Measurements from ENCODE around the gene ALX3. TPM values are rescaled to one million over a fixed set of nuclear protein-coding genes. Genes with fewer than 3 reads are reported as not detected.
"Not testable (repeated sequence)": the region's sequence is repeated elsewhere in the genome, so short reads cannot be mapped to it uniquely, and the experiment has no call there.

The ALX3 gene
- total and polyA plus RNA-seq, 2 of the 4 experiments (the other 2 are of a cell fraction), result not detected

DNA sequence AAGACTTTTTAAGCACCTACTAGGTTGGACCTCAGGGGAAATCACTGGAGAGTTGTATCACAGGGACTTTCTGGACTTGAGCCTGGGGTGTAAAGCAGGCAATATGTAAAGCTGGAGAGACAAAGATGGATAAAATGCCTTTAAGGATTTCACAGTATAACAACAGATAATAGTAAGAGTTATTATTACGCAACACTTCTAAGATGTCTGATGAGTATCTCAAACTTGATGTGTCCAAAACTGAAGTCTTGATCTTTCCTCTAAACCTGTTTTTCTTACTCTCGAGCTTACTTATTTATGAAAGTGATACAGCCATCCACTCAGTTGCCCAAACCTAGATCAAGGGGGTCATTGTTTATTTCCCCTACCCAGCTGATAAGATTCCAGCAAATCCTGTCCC lies 38.1 kb downstream of the ALX3 start:
- Histone ChIP-seq H2BK120ac (ENCODE audit: low read depth, low read length) (no peak overlapping the region), H3K4me2 (ENCODE audit: low read depth, low read length) (no peak overlapping the region), H3K9me1 (ENCODE audit: insufficient read depth, low read length) (peaks cover 4% of the 10 kb centered on the region; the same call in 1 of the 2 replicates), H3K27ac (ENCODE audit: insufficient read depth, low read length) (no peak overlapping the region), H3K14ac (replicated peaks; ENCODE audit: low read depth, low read length) (no peak overlapping the region), H3K23ac (ENCODE audit: low read depth, low read length) (no peak overlapping the region), H3K27me3 (ENCODE audit: control insufficient read depth, insufficient read depth, low read length) (no peaks in the 10 kb centered on the region), H4K5ac (ENCODE audit: low read depth, low read length) (no peak overlapping the region), H4K8ac (ENCODE audit: low read depth in 2 of 2, low read length in 2 of 2) (no peak overlapping the region), H3K56ac (ENCODE audit: extremely low read depth, insufficient read depth, low read length) (no peak overlapping the region), H3K9ac (ENCODE audit: low read depth, low read length) (no peak overlapping the region), H3K4me3 (ENCODE audit: insufficient read depth, low read depth, low read length) (no peak overlapping the region), H3K79me1 (ENCODE audit: low read depth in 1 of 2, low read length in 2 of 2) (peaks cover 13 to 22% of the 10 kb centered on the region in 2 experiments), H2BK15ac (ENCODE audit: low read depth, low read length) (no peak overlapping the region), H4K20me1 (ENCODE audit: insufficient read depth, low read length) (peaks cover 12% of the 10 kb centered on the region), H3K9me3 (ENCODE audit: control insufficient read depth, insufficient read depth, low read length) (no peaks in the 10 kb centered on the region), H3K4ac (ENCODE audit: low read depth, low read length) (no peak overlapping the region), H3K36me3 (ENCODE audit: control insufficient read depth, insufficient read depth, low read length) (no peaks in the 10 kb centered on the region), H3K18ac (ENCODE audit: low read depth, low read length) (no peak overlapping the region), H2AFZ (replicated peaks; ENCODE audit: low read length, poor library complexity) (no peak overlapping the region), H2BK20ac (ENCODE audit: low read depth, low read length) (no peak overlapping the region), H4K91ac (ENCODE audit: insufficient read depth, low read depth, low read length) (no peak overlapping the region), H2AK9ac (replicated peaks; ENCODE audit: low read depth, low read length, poor library complexity) (no peak overlapping the region), H2BK5ac (ENCODE audit: low read depth, low read length, poor library complexity, severe bottlenecking) (no peak overlapping the region), H2AK5ac (ENCODE audit: low read depth, low read length) (no peak overlapping the region), H3K4me1 (ENCODE audit: control insufficient read depth, insufficient read depth, low read length) (peaks cover 2% of the 10 kb centered on the region; the same call in 1 of the 2 replicates)
- BruUV-seq (replicated peaks), result no TSS peak
- no CpG with 5 or more reads among the region's 2 CpGs for WGBS, 2 experiments (ENCODE audit: extremely low coverage in 2 of 2, insufficient read length in 1 of 2)
- dilution Hi-C loops (cut with HindIII; ENCODE audit: low sequenced_read_pairs, unreplicated experiment), result no loop called here
- intact Hi-C loops (cut with micrococcal nuclease), result loop anchor here (5.0 kb wide), 1 partner anchor 430 kb away; no protein-coding TSS in a partner anchor
- DNase-seq (no peak), ATAC-seq (ENCODE audit: low read depth) (no peak)
- ChIA-PET CTCF (interaction anchor here (0.7 kb wide), 1 partner anchor 16 kb away, joined by 3 read pairs; no protein-coding TSS in a partner anchor), POLR2A (ENCODE audit: unreplicated experiment) (no interaction called here)
- in situ Hi-C loops (cut with MboI; ENCODE audit: low sequenced_read_pairs), result no loop called here
- TF ChIP-seq CHD1 (IDR thresholded peaks at IDR 0.05; ENCODE audit: low read depth, low read length) (no peak), CEBPB (IDR thresholded peaks at IDR 0.05; ENCODE audit: low read depth, low read length) (peak; percentile 97)

DNA sequence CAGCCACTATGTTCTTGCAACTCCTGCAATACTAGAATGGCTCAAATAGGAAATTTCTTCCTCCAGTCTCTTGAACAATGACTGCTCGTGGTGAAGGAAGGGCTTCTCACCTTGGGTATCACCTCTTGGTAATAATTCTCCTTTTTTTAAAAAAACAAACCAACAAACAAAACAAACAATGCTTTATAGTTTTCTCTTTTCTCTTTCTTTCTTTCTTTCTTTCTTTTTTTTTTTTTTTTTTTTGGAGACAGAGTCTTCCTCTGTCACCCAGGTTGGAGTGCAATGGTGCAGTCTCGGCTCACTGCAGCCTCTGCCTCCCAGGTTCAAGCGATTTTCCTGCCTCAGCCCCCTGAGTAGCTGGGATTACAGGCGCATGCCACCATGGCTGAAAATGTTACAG lies 39.8 kb downstream of the ALX3 start:
- H4K91ac ChIP-seq (ENCODE audit: insufficient read depth, low read depth, low read length); H3K27me3 ChIP-seq (ENCODE audit: control insufficient read depth, insufficient read depth, low read length); H2BK15ac ChIP-seq (ENCODE audit: low read depth, low read length); H3K23ac ChIP-seq (ENCODE audit: low read depth, low read length); H3K9ac ChIP-seq (ENCODE audit: low read depth, low read length); H3K9me3 ChIP-seq (ENCODE audit: control insufficient read depth, insufficient read depth, low read length); H3K27ac ChIP-seq (ENCODE audit: insufficient read depth, low read length); H3K36me3 ChIP-seq (ENCODE audit: control insufficient read depth, insufficient read depth, low read length); dilution Hi-C loops (cut with HindIII; ENCODE audit: low sequenced_read_pairs, unreplicated experiment); ATAC-seq (ENCODE audit: low read depth); H2AK9ac ChIP-seq (replicated peaks; ENCODE audit: low read depth, low read length, poor library complexity); H4K5ac ChIP-seq (ENCODE audit: low read depth, low read length); H3K9me1 ChIP-seq (ENCODE audit: insufficient read depth, low read length); H3K4me3 ChIP-seq (ENCODE audit: insufficient read depth, low read depth, low read length); H3K4me1 ChIP-seq (ENCODE audit: control insufficient read depth, insufficient read depth, low read length); H3K4ac ChIP-seq (ENCODE audit: low read depth, low read length); DNase-seq; BruUV-seq (replicated peaks); in situ Hi-C loops (cut with MboI; ENCODE audit: low sequenced_read_pairs); H2BK20ac ChIP-seq (ENCODE audit: low read depth, low read length); H3K79me1 ChIP-seq (ENCODE audit: low read depth in 1 of 2, low read length in 2 of 2); H4K20me1 ChIP-seq (ENCODE audit: insufficient read depth, low read length); H3K56ac ChIP-seq (ENCODE audit: extremely low read depth, insufficient read depth, low read length); H3K18ac ChIP-seq (ENCODE audit: low read depth, low read length); H2BK120ac ChIP-seq (ENCODE audit: low read depth, low read length); POLR2A ChIA-PET (ENCODE audit: unreplicated experiment); H2BK5ac ChIP-seq (ENCODE audit: low read depth, low read length, poor library complexity, severe bottlenecking); H2AK5ac ChIP-seq (ENCODE audit: low read depth, low read length): not testable (repeated sequence)
- CTCF ChIA-PET, result interaction anchor here (1.5 kb wide), 1 partner anchor 10 kb away, joined by 3 read pairs; no protein-coding TSS in a partner anchor
- Histone ChIP-seq H3K14ac (replicated peaks; ENCODE audit: low read depth, low read length) (peak overlapping the region; percentile 68; the same call in 1 of the 2 replicates), H2AFZ (replicated peaks; ENCODE audit: low read length, poor library complexity) (peak overlapping the region; percentile 5), H3K4me2 (ENCODE audit: low read depth, low read length) (peak overlapping the region; percentile 70; the same call in 1 of the 2 replicates), H4K8ac (ENCODE audit: low read depth in 2 of 2, low read length in 2 of 2) (peak overlapping the region in 1 of 2 experiments; percentile 83; a peak in 2 of 4 replicates)
- WGBS, 2 experiments (ENCODE audit: extremely low coverage in 2 of 2, insufficient read length in 1 of 2), result no CpG with 5 or more reads among the region's 4 CpGs
- intact Hi-C loops (cut with micrococcal nuclease), result loop anchor here (5.0 kb wide), 1 partner anchor 432 kb away; no protein-coding TSS in a partner anchor
